Measurements from ENCODE around the gene RNF212B. TPM values are rescaled to one million over a fixed set of nuclear protein-coding genes. Genes with fewer than 3 reads are reported as not detected.
A peak's percentile ranks its signal among the peaks of the same experiment; 100 is the strongest.

The RNF212B gene
- total and polyA plus RNA-seq, 10 of the 15 experiments (the other 5 are each of a cell fraction or from before 2014, with no cell fraction given) = not detected

GRCh38 chr14:23242076-23242475 is 4.3 kb downstream of the RNF212B start:
- Histone ChIP-seq H4K20me1 (ENCODE audit: control insufficient read depth, insufficient read depth) (no peaks in the 10 kb centered on the region), H3K27me3 (replicated peaks in 1 of 2; ENCODE audit: control insufficient read depth in 2 of 2, insufficient read depth in 2 of 2, low read length in 1 of 2) (no peaks in the 10 kb centered on the region), H3K79me2 (ENCODE audit: control insufficient read depth, insufficient read depth, low read length) (no peaks in the 10 kb centered on the region), H3K4me1 (ENCODE audit: control insufficient read depth, insufficient read depth, low read length) (no peaks in the 10 kb centered on the region), H3K27ac (ENCODE audit: control insufficient read depth, insufficient read depth) (no peak overlapping the region), H3K4me3 (no peak overlapping the region), H3K9me3 (replicated peaks; ENCODE audit: control insufficient read depth, insufficient read depth, low read length) (no peaks in the 10 kb centered on the region), H3K4me2 (ENCODE audit: control insufficient read depth, insufficient read depth) (no peak overlapping the region), H3K36me3 (ENCODE audit: control insufficient read depth in 2 of 2, insufficient read depth in 2 of 2, low read length in 1 of 2) (no peaks in the 10 kb centered on the region), H3K9ac (ENCODE audit: control insufficient read depth, insufficient read depth, low read length) (no peak overlapping the region), H2AFZ (ENCODE audit: control insufficient read depth, low read depth, low read length) (no peak overlapping the region)
- no peak for DNase-seq (ENCODE audit: low read depth, low spot score)
- WGBS (ENCODE audit: insufficient coverage, insufficient replicate concordance, low lambda C conversion rate, missing lambda C conversion rate) = 13% methylated on average over 2 of the region's 3 CpGs
- no peak for FAIRE-seq
- intact Hi-C loops (cut with micrococcal nuclease; ENCODE audit: unreplicated experiment) = no loop called here
- ATAC-seq = no peak
- RAD21 ChIA-PET (ENCODE audit: unreplicated experiment) = interaction anchor here (0.7 kb wide), 1 partner anchor 341 kb away, joined by 3 read pairs; no protein-coding TSS in a partner anchor
- in situ Hi-C loops (cut with MboI) = no loop called here
- SMC1A ChIA-PET (ENCODE audit: uncharacterized antibody, unreplicated experiment) = no interaction called here
- TF ChIP-seq MTA3 (IDR thresholded peaks at IDR 0.05; ENCODE audit: borderline replicate concordance, low read length) = no peak
- peak; percentile 70; the same call in 1 of the 2 replicates for TF ChIP-seq ZNF592 (IDR thresholded peaks at IDR 0.05)
- TF ChIP-seq MEF2B (IDR thresholded peaks at IDR 0.05; ENCODE audit: partially characterized antibody, poor library complexity, severe bottlenecking) = peak; percentile 25
- TF ChIP-seq CEBPZ (IDR thresholded peaks at IDR 0.05; ENCODE audit: low read depth, low read length) = no peak
- TF ChIP-seq SRF (IDR thresholded peaks at IDR 0.05; ENCODE audit: low read depth in 2 of 2, low read length in 2 of 2) = no peak
- TF ChIP-seq ZNF687 (IDR thresholded peaks at IDR 0.05) = peak; percentile 66; the same call in 1 of the 2 replicates
- CTCF ChIA-PET = no interaction called here
- POLR2A ChIA-PET = no interaction called here
- BruUV-seq (replicated peaks) = no TSS peak

All from GM12878 (cell line).